ENCODE measurements around the gene RAPGEF4.

- peak; percentile 49 for TF ChIP-seq CTCF (IDR thresholded peaks at IDR 0.05)
- no peak for TF ChIP-seq EZH2 (IDR thresholded peaks at IDR 0.05; ENCODE audit: borderline replicate concordance, insufficient read depth, low read depth, low read length, poor library complexity, severe bottlenecking)
Measured at GRCh38 chr2:172710584-172711047, 25.0 kb upstream of the RAPGEF4 start.

Measured in B cell (primary cell).